GM12878 (cell line): ENCODE results near the gene TBC1D1.

ENCODE experiments used
- ASH2L ChIP-seq: fragments of 300-600, 200-600 bp; sonication (generic); IDR thresholded peaks from 2 replicates; pipeline ENCODE4 v1.6.1; 2017; ENCODE audit warnings: low read depth, mild to moderate bottlenecking, borderline replicate concordance
- CBFB ChIP-seq: IDR thresholded peaks from 2 replicates; pipeline ENCODE4 v1.6.1; 2016; ENCODE audit warnings: antibody characterized with exemption, low read depth
- EZH2 ChIP-seq: IDR thresholded peaks from 2 replicates; pipeline ENCODE4 v1.6.1; 2012; ENCODE audit warnings: low read depth, mild to moderate bottlenecking, control low read depth, inconsistent platforms, low read length, borderline replicate concordance; ENCODE audit not compliant: control insufficient read depth
- MTA2 ChIP-seq: fragments of 450-650 bp; IDR thresholded peaks from 2 replicates; pipeline ENCODE4 v1.6.1; 2016; ENCODE audit warnings: low read depth, mild to moderate bottlenecking, moderate library complexity
- NR2C2 ChIP-seq: IDR thresholded peaks from 2 replicates; pipeline ENCODE4 v1.6.1; 2011; ENCODE audit warnings: borderline replicate concordance, low read depth; ENCODE audit not compliant: control insufficient read depth, insufficient read length
- POLR2A ChIP-seq: IDR thresholded peaks from 2 replicates; pipeline ENCODE4 v1.6.1; 2011; ENCODE audit warnings: low read depth, mild to moderate bottlenecking, low read length
- POLR2AphosphoS5 ChIP-seq: IDR thresholded peaks from 2 replicates; pipeline ENCODE4 v1.6.1; 2011; ENCODE audit warnings: mild to moderate bottlenecking, low read length, inconsistent platforms
- ZNF24 ChIP-seq: fragments of 450-650 bp; IDR thresholded peaks from 2 replicates; pipeline ENCODE4 v1.6.1; 2017; ENCODE audit warnings: antibody characterized with exemption, mild to moderate bottlenecking
- ZSCAN29 ChIP-seq: fragments of 450-650 bp; IDR thresholded peaks from 2 replicates; pipeline ENCODE4 v1.6.1; 2017; ENCODE audit warnings: mild to moderate bottlenecking, moderate library complexity
- TF ChIP-seq, protein P1 (sequence below), 3 experiments: IDR thresholded peaks in 2 of 3; conservative IDR thresholded peaks in 1 of 3; 2 replicates each; pipeline ENCODE4 v1.5.1; 2011; ENCODE audit warnings: low read depth in 3 of 3, low read length in 3 of 3, mild to moderate bottlenecking in 3 of 3, control low read depth in 2 of 3, moderate library complexity in 2 of 3, inconsistent platforms in 1 of 3, mixed read lengths in 1 of 3; ENCODE audit not compliant: control insufficient read depth in 2 of 3, insufficient read depth in 1 of 3; ENCODE audit errors: extremely low read depth in 1 of 3
- TF ChIP-seq, protein P2 (sequence below): fragments of 450-650 bp; IDR thresholded peaks from 2 replicates; pipeline ENCODE4 v1.6.1; 2017; ENCODE audit warnings: mild to moderate bottlenecking, low read depth, inconsistent platforms; ENCODE audit not compliant: poor library complexity, severe bottlenecking

DNA sequence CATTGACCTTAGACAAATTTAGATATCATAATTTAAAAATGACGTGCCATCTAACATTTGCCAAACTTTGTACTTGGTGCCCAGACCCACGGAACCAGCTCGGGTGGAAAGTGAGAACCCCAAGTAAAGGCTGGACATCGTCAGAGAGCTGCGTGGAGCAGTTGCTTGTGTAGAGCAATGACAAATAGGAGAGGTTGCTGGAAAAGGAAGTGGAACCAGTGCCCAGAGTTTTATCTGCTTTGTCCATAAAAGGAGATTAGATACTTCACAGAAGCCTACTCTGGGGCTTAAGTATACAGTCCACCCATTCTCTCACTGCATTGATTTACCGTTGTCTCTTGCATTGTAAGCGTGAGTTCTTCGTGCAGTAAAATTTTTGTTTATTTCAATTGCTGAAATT is 5.4 kb upstream of the TBC1D1 start:
- TF ChIP-seq, protein P1, sequence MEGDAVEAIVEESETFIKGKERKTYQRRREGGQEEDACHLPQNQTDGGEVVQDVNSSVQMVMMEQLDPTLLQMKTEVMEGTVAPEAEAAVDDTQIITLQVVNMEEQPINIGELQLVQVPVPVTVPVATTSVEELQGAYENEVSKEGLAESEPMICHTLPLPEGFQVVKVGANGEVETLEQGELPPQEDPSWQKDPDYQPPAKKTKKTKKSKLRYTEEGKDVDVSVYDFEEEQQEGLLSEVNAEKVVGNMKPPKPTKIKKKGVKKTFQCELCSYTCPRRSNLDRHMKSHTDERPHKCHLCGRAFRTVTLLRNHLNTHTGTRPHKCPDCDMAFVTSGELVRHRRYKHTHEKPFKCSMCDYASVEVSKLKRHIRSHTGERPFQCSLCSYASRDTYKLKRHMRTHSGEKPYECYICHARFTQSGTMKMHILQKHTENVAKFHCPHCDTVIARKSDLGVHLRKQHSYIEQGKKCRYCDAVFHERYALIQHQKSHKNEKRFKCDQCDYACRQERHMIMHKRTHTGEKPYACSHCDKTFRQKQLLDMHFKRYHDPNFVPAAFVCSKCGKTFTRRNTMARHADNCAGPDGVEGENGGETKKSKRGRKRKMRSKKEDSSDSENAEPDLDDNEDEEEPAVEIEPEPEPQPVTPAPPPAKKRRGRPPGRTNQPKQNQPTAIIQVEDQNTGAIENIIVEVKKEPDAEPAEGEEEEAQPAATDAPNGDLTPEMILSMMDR (IDR thresholded peaks at IDR 0.05 in 2 of 3, conservative IDR thresholded peaks at IDR 0.05 in 1 of 3; ENCODE audit: control insufficient read depth in 2 of 3, extremely low read depth in 1 of 3, insufficient read depth in 1 of 3, low read depth in 3 of 3, low read length in 3 of 3), result no peak
- TF ChIP-seq ZNF24, result no peak
- no peak for TF ChIP-seq POLR2A
- no peak for TF ChIP-seq MTA2
- TF ChIP-seq ASH2L, result no peak
- no peak for TF ChIP-seq POLR2AphosphoS5
- TF ChIP-seq EZH2, result no peak
- TF ChIP-seq, protein P2, sequence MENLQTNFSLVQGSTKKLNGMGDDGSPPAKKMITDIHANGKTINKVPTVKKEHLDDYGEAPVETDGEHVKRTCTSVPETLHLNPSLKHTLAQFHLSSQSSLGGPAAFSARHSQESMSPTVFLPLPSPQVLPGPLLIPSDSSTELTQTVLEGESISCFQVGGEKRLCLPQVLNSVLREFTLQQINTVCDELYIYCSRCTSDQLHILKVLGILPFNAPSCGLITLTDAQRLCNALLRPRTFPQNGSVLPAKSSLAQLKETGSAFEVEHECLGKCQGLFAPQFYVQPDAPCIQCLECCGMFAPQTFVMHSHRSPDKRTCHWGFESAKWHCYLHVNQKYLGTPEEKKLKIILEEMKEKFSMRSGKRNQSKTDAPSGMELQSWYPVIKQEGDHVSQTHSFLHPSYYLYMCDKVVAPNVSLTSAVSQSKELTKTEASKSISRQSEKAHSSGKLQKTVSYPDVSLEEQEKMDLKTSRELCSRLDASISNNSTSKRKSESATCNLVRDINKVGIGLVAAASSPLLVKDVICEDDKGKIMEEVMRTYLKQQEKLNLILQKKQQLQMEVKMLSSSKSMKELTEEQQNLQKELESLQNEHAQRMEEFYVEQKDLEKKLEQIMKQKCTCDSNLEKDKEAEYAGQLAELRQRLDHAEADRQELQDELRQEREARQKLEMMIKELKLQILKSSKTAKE, result no peak
- TF ChIP-seq CBFB, result no peak
- TF ChIP-seq NR2C2, result no peak
- no peak for TF ChIP-seq ZSCAN29
